ENCODE measurements around the gene FER.
A peak's percentile ranks its signal among the peaks of the same experiment; 100 is the strongest.

Gene FER

DNA sequence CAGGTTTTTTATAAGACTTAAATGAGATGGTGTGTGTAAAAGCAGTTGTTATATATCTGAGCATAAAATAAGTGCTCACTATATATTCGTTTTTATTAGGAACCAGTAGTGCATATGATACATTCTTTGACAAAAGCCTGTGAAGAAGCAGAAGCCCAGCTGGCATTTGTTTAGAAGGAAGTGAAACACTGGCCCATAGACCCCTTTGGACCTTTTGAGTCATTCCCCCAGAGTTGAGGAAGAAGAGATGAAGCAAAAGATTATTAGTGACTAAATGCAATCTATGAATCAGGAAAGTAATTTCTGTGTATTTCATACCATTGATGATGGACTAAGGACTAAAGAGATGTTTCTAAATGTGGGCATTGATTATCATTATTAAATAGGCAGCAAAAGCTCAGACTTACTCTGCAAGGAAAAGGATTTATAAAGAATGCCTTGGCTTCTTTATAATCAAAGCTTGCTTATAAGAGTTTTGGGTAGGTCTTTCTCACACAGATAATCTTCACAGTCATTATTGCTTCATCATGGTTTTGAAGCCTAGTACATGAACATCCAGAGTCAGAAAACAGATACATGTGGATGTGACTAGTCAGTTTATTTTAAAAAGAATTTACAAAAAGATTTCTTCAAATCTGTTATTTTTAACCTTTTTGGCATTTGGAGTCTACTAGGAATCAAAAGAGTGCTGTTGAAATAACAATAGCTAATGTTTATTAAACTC, 16.9 kb upstream of the FER start:
- DNase-seq (no peak), ATAC-seq (replicated peaks) (peak; percentile 64 to 65)
- Mint-ChIP-seq H3K27ac (peak overlapping the region; percentile 43), H3K9me3 (no peaks in the 10 kb centered on the region), H3K36me3 (no peaks in the 10 kb centered on the region), H3K27me3 (no peaks in the 10 kb centered on the region), H3K4me1 (peaks cover 26 to 47% of the 10 kb centered on the region in 2 donors), H3K4me3 (peak overlapping the region; percentile 33 to 36)

DNA sequence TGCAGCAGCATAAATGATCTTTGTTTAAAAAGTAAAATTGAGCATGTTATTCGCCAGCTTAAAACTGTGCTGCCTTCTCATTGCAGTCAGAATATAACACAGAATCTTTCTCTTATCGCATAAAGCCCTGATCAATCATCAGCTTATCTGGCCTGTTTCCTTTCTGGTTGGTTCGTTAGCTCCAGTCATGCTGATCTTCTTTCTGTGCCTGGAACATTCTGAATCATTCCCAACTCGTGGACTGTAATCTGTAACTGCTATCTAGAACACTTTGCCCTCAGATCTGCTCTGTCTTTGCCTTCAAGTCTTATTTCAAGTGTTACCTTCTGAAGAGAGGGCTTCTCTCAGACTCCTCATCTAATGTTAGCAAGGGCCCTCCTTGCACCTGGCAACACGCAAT, 11.9 kb upstream of the FER start:
- H3K4me1 Mint-ChIP-seq = peaks cover 6 to 8% of the 10 kb centered on the region in 2 donors
- no peak overlapping the region for H3K27ac Mint-ChIP-seq
- H3K4me3 Mint-ChIP-seq = no peak overlapping the region
- peaks cover 1 to 4% of the 10 kb centered on the region in 2 donors for H3K9me3 Mint-ChIP-seq
- no peaks in the 10 kb centered on the region for H3K27me3 Mint-ChIP-seq
- ATAC-seq (replicated peaks) = no peak
- no peak for DNase-seq
- H3K36me3 Mint-ChIP-seq = peaks cover 0 to 3% of the 10 kb centered on the region in 2 donors

DNA sequence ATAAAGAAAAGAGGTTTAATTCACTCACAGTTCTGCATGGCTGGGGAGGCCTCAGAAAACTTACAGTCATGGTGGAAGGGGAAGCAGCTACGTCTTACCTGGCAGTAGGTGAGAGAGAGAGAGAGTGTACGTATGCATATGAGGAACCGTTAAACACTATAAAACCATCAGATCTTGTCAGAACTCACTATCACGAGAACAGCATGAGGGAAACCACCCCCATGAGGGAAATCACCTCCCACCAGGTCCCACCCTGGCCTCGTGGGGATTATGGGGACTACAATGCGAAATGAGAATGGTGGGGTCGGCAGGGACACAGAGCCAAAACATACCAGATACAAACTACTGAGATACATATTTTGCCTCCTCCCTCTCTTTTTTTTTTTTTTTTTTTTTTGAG, 10.8 kb upstream of the FER start:
- no peak overlapping the region for H3K4me3 Mint-ChIP-seq

DNA sequence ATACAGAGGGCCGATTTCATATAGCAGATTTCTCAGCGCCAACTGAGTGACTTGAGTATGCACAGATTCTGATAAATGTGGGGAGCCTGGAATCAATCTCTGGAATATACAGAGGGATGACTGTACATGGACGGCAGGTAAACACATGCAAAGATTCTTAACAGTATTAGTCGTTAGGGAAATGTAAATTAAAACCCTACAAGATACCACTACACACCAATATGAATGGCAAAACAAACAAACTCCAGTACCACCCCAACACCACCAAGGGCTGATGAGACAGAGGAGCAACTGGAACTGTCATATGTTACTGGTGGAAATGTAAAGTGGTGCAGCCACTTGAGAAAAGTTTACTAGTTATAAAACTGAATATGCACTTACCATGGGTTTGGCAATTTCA, 8.3 kb upstream of the FER start:
- Mint-ChIP-seq H3K4me1 (peaks cover 3 to 6% of the 10 kb centered on the region in 2 donors), H3K9me3 (peaks cover 1 to 4% of the 10 kb centered on the region in 2 donors), H3K36me3 (peaks cover 0 to 3% of the 10 kb centered on the region in 2 donors), H3K27me3 (no peaks in the 10 kb centered on the region), H3K4me3 (no peak overlapping the region), H3K27ac (no peak overlapping the region)
- DNase-seq (no peak), ATAC-seq (replicated peaks) (no peak)

More for the DNA sequence above, 10.8 kb upstream of the FER start:
- H3K27me3 Mint-ChIP-seq = no peaks in the 10 kb centered on the region
- peaks cover 0 to 3% of the 10 kb centered on the region in 2 donors for H3K36me3 Mint-ChIP-seq
- peaks cover 6% of the 10 kb centered on the region in 2 donors for H3K4me1 Mint-ChIP-seq
- ATAC-seq (replicated peaks) (peak; percentile 61 to 78), DNase-seq (no peak)
- no peak overlapping the region for H3K27ac Mint-ChIP-seq
- peaks cover 1 to 4% of the 10 kb centered on the region in 2 donors for H3K9me3 Mint-ChIP-seq

DNA sequence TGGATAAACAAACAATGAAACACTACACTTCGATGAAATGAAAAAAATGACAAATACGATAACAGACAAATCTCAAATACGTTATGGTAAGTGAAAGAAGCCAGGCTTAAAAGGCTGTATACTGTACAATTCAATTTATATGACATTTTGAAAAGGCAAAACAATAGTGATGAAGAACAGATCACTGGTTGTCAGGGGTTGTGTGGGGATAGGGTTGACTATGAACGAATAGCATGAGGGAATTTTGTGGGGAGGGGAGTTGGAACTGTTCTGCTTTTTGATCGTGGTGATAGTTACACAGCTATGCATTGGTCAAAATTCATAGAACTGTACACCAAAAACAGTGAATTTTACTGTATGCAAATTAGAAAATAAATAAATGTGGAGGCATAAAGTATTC, 7.8 kb upstream of the FER start:
- H3K27ac Mint-ChIP-seq = no peak overlapping the region
- H3K4me3 Mint-ChIP-seq = no peak overlapping the region
- no peaks in the 10 kb centered on the region for H3K27me3 Mint-ChIP-seq
- peaks cover 1 to 4% of the 10 kb centered on the region in 2 donors for H3K9me3 Mint-ChIP-seq
- peaks cover 0 to 3% of the 10 kb centered on the region in 2 donors for H3K36me3 Mint-ChIP-seq
- peaks cover 3 to 6% of the 10 kb centered on the region in 2 donors for H3K4me1 Mint-ChIP-seq
- DNase-seq = no peak
- ATAC-seq (replicated peaks) = no peak

DNA sequence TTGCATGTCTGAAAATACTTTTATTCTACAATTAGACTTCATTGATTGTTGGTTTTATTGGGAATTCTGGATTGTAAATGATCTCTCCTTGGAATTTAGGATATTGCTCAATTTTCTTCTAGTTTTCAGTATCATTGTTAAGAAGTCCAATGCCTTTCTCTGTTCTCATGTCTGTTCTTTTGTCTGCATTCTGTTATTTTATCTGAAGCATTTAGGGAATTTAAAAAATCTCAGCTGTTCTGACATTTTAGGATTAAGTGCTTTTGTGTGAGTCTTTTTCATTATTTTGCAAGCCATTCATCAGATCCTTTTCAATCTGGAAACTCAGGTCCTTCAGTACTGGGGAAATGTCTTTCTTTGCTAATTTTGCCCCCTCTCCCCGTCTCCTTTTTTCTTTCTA, 4.4 kb upstream of the FER start:
- DNase-seq (no peak), ATAC-seq (replicated peaks) (no peak)
- Mint-ChIP-seq H3K27ac (no peak overlapping the region), H3K36me3 (peaks cover 0 to 1% of the 10 kb centered on the region in 2 donors), H3K4me1 (peaks cover 2 to 9% of the 10 kb centered on the region in 2 donors), H3K9me3 (no peaks in the 10 kb centered on the region), H3K27me3 (no peaks in the 10 kb centered on the region), H3K4me3 (no peak overlapping the region)

DNA sequence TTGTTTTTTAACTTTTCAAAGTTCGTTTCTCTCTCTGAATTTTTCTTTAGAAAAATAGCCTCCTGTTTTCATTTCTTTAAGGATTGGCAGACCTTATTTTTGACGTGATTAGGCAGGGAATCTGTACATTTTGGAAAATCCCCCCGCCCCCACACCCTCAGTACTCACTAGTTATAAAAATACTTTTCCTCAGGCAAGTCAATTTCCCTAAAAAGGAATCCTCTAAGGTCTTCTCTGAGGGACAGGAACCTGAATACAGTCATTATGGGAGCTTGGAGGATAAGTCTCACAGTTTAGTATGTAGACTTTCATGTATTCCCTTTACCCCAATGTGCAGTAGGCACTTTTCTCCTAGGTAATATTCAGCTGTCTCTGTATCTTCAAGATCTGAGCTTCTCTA, 3.9 kb upstream of the FER start:
- ATAC-seq (replicated peaks) = no peak
- H3K4me3 Mint-ChIP-seq = no peak overlapping the region
- DNase-seq = no peak
- H3K9me3 Mint-ChIP-seq = no peaks in the 10 kb centered on the region
- H3K27me3 Mint-ChIP-seq = no peaks in the 10 kb centered on the region
- no peak overlapping the region for H3K27ac Mint-ChIP-seq
- peaks cover 2 to 9% of the 10 kb centered on the region in 2 donors for H3K4me1 Mint-ChIP-seq
- peaks cover 0 to 1% of the 10 kb centered on the region in 2 donors for H3K36me3 Mint-ChIP-seq

DNA sequence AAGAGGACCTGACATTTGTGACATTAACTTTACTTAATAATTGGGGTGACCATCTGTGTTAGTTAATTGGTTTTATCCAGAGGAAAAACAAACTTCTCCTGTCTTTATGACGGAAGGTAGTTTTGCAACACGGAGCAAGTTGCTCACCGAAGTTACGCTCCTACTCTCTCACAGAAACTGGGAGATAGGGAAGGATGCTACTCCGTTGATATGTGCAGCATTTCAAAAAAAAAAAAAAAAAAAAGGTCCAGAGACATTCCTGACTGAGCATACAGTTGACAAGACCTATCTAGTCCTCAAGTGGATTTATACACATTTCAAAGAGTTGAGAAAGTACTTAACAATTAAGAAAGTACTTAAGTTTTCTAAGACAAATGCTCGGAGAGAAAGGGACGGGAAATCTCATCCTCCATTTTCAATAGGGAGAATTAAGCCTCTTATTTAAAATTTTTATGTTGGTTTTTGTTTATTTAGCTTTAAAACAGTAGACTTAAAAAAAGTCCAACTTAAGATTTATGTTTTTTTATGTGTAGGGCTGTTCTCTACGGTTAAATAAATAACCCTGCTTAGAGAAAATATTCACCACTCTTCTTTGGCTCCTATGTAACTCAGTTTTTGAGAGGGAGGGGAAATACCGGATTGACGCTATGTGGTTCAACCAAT, 455 bp upstream of the FER start:
- ATAC-seq (replicated peaks) = no peak

DNA sequence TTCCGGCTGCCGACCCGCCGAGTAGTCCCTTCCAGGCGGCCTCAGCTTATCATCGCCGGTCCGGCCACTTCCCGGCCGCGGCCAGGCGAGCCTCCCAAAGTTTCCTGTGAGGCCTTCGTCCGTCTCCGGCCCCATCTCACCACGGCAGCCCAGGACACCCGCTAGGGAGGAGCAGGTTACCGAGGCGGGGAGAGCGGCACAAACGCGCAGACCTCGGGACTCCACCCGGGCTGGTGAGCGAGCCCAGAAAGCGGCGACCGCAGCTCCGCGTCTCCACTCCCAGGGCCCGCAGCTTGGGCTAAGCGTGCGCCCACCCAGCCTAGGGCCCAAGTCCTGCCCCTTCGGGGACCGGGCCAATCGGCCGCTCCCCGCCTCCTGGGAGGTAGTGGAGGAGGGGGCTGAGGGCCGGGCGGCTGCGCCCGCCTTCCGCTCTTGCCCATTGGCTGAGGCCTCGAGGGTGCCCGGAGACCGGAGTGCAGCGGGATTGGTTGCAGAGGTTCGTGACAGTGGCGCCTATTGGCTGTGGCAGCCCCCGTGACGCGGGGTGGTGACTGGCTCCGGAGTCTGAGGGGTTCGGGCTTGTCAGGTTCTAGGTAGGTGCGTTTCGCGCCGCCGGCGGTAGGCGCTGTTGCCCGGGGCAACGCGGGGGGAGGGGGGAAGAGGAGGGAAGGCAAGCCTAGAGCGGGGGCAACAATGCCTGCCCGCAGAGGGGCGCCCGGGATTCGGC, 867 bp downstream of the FER start:
- DNase-seq (peak; percentile 99), ATAC-seq (replicated peaks) (peak; percentile 96)
- Mint-ChIP-seq H3K9me3 (no peaks in the 10 kb centered on the region), H3K36me3 (peaks cover 0 to 1% of the 10 kb centered on the region in 2 donors), H3K27me3 (no peaks in the 10 kb centered on the region), H3K27ac (peak overlapping the region; percentile 99), H3K4me3 (peak overlapping the region; percentile 90 to 95), H3K4me1 (peaks cover 5 to 16% of the 10 kb centered on the region in 2 donors)

More for the DNA sequence above, 455 bp upstream of the FER start:
- Mint-ChIP-seq H3K27ac (peak overlapping the region; percentile 99), H3K36me3 (peaks cover 0 to 1% of the 10 kb centered on the region in 2 donors), H3K4me1 (peaks cover 5 to 16% of the 10 kb centered on the region in 2 donors), H3K27me3 (no peaks in the 10 kb centered on the region), H3K4me3 (peak overlapping the region; percentile 90 to 95), H3K9me3 (no peaks in the 10 kb centered on the region)
- DNase-seq = no peak

DNA sequence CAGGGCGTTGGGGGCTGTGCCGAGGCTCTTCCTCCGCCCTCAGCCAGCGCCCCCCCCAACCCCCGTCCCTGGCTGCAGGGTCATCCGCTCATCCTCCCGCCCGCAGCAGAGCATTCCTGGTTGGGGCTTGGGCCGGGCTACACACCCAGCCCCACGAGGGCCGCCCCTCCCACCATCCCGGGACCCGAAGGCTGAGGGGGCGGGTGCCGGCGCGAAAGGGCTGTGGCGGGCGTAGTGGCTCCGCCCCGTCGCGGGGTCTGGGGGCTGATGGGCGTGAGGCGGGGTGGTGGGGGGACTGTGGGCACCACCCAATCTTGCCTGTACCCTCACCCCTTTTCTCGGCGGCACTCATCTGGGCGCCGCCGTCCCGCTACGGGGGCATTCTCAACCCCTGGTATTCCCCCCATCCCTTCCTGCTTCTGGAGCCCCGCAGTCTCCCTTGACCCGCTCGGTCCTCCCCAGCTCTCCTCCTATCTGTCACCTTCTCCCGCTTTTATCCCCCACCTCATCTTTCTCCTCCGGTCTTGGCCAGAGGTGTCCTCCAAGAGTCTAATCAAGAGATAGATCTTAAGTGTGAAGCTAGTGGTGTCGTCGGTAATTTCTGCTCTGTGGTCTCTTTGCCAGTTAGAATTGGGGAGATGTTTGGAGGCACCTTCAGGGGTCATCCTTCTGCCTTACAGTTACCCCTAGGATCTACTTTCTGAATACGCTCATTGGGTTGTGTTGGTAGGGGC, 1.6 kb downstream of the FER start:
- Mint-ChIP-seq H3K4me1 (peaks cover 5 to 16% of the 10 kb centered on the region in 2 donors), H3K4me3 (peak overlapping the region; percentile 90 to 95), H3K36me3 (peaks cover 0 to 1% of the 10 kb centered on the region in 2 donors), H3K27me3 (no peaks in the 10 kb centered on the region), H3K27ac (peak overlapping the region; percentile 99), H3K9me3 (no peaks in the 10 kb centered on the region)
- ATAC-seq (replicated peaks) (peak; percentile 20 to 25), DNase-seq (no peak)

DNA sequence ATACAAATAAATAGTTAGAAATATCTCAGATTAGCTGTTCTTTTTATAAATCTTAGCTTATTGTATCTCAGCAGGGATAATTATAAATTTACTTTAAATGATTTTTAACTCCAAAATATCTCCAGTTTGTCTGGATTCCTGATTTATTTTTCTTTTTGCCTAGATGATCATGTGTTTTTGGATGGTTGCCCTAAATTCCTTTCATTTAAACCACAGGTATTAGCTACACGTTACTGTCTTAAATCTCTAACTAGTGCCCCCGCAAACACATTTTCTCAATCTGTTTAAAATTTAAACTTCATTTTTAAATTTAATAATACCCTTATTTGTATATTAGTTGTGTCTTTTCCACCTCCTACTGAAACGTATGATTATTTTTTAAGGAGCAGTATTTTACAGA, 5.6 kb downstream of the FER start:
- no peak overlapping the region for H3K4me3 Mint-ChIP-seq
- H3K27me3 Mint-ChIP-seq = no peaks in the 10 kb centered on the region
- H3K4me1 Mint-ChIP-seq = peaks cover 3 to 7% of the 10 kb centered on the region in 2 donors
- no peaks in the 10 kb centered on the region for H3K9me3 Mint-ChIP-seq
- no peak overlapping the region for H3K27ac Mint-ChIP-seq
- peaks cover 0 to under 1% of the 10 kb centered on the region in 2 donors for H3K36me3 Mint-ChIP-seq
- ATAC-seq (replicated peaks) = no peak
- DNase-seq = no peak

DNA sequence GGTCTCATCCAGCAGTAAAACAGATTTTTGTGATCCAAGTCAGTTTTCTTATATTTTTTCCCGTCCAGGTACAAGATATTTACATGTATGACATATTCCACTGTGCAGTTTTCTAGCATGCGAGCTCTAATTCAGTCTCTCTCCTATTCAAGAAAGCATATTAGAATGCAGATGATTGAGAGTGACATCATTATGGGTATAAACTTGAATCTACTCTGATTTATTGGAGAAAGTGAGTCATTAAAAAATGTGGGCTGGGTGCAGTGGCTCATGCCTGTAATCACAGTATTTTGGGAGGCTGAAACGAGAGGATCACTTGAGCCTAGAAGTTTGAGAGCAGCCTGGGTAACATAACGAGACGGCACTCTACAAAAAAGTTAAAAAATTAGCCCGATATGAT, 6.2 kb downstream of the FER start:
- DNase-seq (no peak), ATAC-seq (replicated peaks) (no peak)
- Mint-ChIP-seq H3K36me3 (no peaks in the 10 kb centered on the region), H3K4me3 (no peak overlapping the region), H3K27me3 (no peaks in the 10 kb centered on the region), H3K9me3 (no peaks in the 10 kb centered on the region), H3K4me1 (peaks cover 3 to 7% of the 10 kb centered on the region in 2 donors), H3K27ac (no peak overlapping the region)

DNA sequence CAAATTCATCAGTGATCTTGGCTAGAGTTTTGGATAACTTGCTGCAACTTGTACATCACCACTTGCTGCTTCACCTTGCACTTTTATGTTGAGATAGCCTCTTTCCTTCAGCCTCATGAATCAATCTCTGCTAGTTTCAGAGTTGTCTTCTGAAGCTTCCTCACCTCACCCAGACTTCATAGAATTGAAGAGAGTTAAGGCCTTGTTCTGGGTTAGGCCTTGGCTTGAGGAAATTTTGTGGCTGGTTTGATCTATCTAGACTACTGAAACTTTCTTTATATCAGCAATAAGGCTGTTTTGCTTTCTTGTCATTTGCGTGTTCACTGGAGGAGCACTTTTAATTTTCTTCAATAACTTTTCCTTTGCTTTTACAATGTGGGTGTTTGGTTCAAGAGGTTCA, 12.8 kb downstream of the FER start:
- peaks cover 8 to 9% of the 10 kb centered on the region in 2 donors for H3K36me3 Mint-ChIP-seq
- ATAC-seq (replicated peaks) = no peak
- H3K27ac Mint-ChIP-seq = no peak overlapping the region
- H3K27me3 Mint-ChIP-seq = no peaks in the 10 kb centered on the region
- H3K4me1 Mint-ChIP-seq = peaks cover 14 to 19% of the 10 kb centered on the region in 2 donors
- no peaks in the 10 kb centered on the region for H3K9me3 Mint-ChIP-seq
- no peak overlapping the region for H3K4me3 Mint-ChIP-seq
- DNase-seq = no peak

DNA sequence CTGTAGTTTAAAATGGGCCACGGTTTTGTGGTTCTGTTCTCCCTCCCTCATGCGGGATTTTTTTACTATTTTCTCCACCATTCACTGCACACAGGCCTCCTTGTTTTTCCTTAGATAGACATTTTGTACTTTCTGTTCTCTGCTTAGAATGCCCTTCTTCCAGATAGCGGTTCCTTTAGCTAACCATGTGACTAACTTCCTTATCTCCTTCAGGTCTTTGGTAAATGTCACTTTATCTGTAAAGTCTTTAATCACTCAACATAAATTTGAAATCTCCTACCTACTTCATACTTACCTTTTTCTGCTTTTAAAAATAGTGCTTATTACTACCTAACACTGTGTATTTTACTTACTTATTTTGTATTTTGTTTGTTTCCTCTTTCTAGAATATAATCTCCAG, 15.0 kb downstream of the FER start:
- Mint-ChIP-seq H3K9me3 (no peaks in the 10 kb centered on the region), H3K36me3 (peaks cover 8 to 13% of the 10 kb centered on the region in 2 donors), H3K27me3 (no peaks in the 10 kb centered on the region), H3K27ac (peak overlapping the region; percentile 16), H3K4me3 (peak overlapping the region; percentile 0 to 41), H3K4me1 (peaks cover 18 to 21% of the 10 kb centered on the region in 2 donors)
- DNase-seq (no peak), ATAC-seq (replicated peaks) (peak in 1 of 2 donors; percentile 29)
